Measurements from ENCODE around the gene CDC25C.

DNA sequence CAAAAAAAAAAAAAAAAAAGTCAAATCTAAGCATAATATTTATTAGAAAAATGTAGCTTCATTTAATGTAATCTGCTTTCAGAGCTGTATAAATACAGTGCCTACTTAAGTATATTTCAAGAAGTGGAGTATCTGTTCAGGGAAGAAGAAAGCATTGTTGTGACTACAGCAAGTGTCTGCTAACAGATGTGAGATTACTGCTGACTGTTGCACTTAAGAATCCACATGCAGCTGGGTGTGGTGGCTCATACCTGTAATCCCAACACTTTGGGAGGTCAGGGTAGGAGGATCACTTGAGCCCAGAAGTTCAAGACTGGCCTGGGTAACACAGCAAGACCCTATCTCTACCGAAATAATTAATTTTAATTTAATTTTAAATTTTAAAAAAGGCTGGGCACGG is 39.9 kb upstream of the CDC25C start:
- no peak for TF ChIP-seq POLR2A (IDR thresholded peaks at IDR 0.05)
- no peak for TF ChIP-seq POLR2AphosphoS5 (IDR thresholded peaks at IDR 0.05)
